Rectal smooth muscle tissue (tissue), 1 donor: ENCODE data around the gene CCR9.

Experiments
- H3K27ac ChIP-seq: one replicate; pipeline ENCODE4 v1.7.0; 2013; ENCODE audit warnings: low read depth, low read length, inconsistent platforms
- H3K27me3 ChIP-seq: one replicate; pipeline ENCODE4 v1.7.0; 2013; ENCODE audit warnings: low read length; ENCODE audit not compliant: control insufficient read depth, insufficient read depth
- H3K36me3 ChIP-seq: one replicate; pipeline ENCODE4 v1.7.0; 2013; ENCODE audit warnings: low read length; ENCODE audit not compliant: control insufficient read depth, insufficient read depth
- H3K4me1 ChIP-seq: one replicate; pipeline ENCODE4 v1.7.0; 2013; ENCODE audit warnings: low read length; ENCODE audit not compliant: control insufficient read depth, insufficient read depth
- H3K4me3 ChIP-seq: one replicate; pipeline ENCODE4 v1.7.0; 2013; ENCODE audit warnings: low read length
- H3K9ac ChIP-seq: one replicate; pipeline ENCODE4 v1.7.0; 2013; ENCODE audit warnings: low read length

The CCR9 gene

DNA sequence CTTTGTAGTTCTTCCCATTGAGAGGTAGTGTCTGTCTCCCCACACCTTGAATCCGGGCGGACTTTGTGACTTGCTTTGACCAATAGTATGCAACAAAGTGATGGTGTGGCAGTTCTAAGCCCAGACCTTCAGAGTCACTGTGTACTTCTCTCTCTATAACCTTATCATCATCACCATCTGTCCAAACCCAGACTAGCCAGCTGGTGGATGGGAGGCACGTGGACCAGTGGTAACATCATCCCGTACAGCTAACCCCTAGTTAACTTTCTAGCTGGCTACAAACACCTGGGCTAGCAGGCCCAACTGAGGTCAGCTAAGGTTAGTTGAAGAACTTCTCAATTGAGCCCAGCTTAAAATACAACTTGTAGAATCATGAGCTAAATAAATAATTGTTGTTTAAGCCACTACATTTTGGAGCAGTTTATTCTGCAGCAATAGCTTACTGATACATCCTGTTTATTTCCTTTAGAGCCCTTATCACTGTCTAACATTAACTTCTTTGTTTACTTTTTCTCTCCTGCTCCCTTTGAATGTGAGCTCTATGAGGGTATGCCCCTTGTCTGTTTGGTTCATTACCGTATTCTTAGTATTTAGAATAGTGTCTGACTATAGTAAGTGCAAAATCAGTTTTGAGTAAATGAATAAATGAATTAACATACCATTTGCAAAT is 11.5 kb upstream of the CCR9 start:
- no peaks in the 10 kb centered on the region for H3K36me3 ChIP-seq
- no peaks in the 10 kb centered on the region for H3K27me3 ChIP-seq
- no peak overlapping the region for H3K27ac ChIP-seq
- H3K4me1 ChIP-seq: no peaks in the 10 kb centered on the region
- H3K9ac ChIP-seq: no peak overlapping the region
- H3K4me3 ChIP-seq: no peak overlapping the region

DNA sequence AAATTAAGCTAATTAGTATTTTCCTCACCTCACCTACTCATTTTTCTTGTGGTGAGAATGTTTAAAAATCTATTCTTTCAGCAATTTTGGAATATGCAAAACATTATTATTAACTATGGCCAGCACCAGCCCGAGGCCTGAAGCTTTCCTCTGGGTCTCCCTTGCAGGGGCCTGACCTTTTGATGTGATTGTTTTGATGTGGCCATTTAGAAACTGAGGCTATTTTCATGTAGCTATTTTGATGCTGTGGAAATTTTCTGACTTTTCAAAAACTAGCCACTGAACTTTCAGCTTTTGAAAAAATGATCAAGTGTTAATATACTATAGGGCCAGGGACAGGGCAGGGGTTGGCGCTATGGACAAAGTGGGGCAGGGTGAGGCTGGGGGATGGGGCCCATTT is 8.2 kb upstream of the CCR9 start:
- Histone ChIP-seq H3K27ac (no peak overlapping the region), H3K4me1 (no peaks in the 10 kb centered on the region), H3K27me3 (no peaks in the 10 kb centered on the region), H3K9ac (no peak overlapping the region), H3K4me3 (no peak overlapping the region), H3K36me3 (no peaks in the 10 kb centered on the region)

DNA sequence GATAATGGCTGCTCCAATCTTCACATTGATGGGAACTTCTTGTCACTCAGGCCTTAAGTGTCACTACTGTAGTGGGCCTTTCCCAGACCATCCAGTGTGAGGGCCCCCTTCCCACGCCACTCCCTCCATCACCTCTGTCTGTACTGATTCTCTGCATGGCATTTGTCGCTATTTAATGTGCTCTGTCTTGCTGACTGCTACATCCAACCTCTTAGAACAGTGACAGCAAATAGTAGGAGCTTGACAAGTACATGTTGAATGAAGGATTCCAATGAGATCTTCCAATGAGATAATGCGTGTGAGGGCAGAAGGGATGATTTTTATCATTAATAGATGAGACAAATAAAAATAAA is 5.6 kb upstream of the CCR9 start:
- Histone ChIP-seq H3K27me3 (no peaks in the 10 kb centered on the region), H3K27ac (no peak overlapping the region), H3K9ac (no peak overlapping the region), H3K4me1 (no peaks in the 10 kb centered on the region), H3K4me3 (no peak overlapping the region), H3K36me3 (no peaks in the 10 kb centered on the region)

DNA sequence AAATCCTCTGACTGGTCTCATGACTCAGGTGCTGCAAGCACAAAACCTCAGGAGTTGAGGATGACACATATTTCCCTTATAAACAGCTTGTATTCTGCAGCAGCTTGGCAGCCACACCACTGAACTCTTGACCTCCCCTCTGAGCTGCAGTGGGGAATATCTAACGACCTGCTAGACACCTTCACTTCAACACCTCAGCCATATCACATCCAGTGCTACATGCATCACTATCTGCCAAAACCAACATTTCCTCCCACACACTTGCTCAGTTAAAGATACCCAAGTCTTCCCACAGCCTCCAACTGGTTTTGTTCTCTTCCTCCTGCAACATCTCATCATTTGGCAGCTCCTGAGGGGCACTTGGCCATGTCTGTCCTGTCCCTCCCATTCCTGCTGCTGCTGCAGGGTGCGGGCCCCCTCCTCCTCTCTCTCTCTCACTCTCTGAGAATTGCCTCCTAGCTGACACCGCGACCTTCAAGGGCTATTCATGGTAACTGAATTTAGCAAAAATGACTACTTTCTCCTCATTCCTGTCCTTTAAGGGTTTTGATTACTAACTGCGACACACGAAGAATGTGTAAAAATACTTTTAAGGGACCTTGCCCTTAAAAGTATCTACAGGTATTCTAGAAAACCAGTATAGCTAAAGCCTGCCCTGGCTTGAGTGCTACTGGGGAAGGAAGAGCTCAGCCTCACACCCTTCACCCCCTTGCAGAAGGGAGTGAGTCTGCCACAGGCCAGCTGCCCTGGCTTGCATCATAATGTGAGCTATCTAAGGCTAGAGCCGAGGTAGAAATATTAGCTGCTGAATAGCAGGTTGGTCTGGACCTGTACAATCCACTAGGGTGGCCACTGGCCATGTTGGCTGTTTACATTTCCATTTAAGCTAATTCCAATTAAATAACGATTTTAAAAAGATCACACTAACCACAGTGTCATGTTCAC is 5.0 kb upstream of the CCR9 start:
- H3K27ac ChIP-seq: no peak overlapping the region
- H3K4me3 ChIP-seq: no peak overlapping the region
- H3K4me1 ChIP-seq: no peaks in the 10 kb centered on the region
- no peaks in the 10 kb centered on the region for H3K36me3 ChIP-seq
- no peaks in the 10 kb centered on the region for H3K27me3 ChIP-seq
- no peak overlapping the region for H3K9ac ChIP-seq

DNA sequence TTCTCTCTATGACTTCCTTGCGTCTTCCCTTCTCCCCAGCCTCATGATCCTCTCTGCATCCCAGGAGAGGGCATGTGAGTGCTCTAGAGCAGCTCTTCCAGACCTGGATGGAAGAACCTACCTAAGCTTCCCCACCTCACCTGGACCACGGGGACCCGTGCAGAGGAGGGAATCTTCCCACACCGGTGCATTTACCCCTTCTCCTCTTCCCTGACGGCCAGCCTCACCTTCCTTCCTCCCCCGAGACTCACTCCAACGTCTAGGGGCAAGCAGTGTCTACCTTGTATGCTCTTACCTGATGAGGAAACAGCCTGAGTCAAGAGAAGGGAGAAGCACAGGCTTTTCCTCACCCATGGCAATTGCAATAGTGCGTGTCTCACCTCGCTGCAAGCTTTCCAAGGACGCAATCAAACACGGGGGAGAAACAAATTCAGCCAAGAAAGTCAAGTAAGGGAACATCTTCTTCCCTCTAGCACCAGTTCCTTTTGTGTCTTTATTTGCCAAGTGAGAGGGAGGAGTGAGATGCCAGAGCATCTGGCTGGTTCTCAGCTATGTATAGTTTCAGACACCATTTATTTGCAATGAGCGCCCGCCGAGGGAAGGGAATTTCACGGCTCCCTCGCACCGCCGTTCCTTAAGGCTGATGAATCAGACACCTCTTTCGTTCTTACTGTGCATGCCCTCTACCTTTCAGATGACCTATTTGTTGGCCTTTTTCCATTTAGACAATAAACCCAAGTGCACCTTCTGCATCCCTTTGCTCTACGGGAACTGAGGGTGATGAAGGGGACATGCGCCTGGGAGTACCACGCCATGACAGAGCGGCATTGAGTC is 1.8 kb upstream of the CCR9 start:
- no peak overlapping the region for H3K9ac ChIP-seq
- no peaks in the 10 kb centered on the region for H3K36me3 ChIP-seq
- H3K27ac ChIP-seq: no peak overlapping the region
- H3K4me1 ChIP-seq: no peaks in the 10 kb centered on the region
- H3K27me3 ChIP-seq: no peaks in the 10 kb centered on the region
- H3K4me3 ChIP-seq: no peak overlapping the region

DNA sequence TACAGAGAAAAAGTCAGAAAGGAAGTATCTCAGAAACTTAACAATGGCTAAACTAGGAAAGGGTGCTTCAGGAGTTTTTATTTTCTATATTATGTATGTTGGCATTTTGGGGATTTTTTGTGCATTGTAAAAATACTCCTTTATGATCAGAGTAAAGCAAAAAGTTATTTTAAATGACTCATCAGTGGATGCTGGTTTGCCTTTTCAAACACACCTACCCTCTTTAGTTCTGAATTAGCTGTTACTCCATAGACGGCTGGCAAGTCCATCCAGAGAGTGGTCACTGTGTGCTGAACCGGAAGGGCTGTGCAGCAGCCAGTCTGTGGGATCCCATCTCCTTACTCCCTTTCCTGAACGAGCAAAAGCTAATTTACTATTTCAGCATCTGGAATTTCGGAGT is 942 bp downstream of the CCR9 start:
- Histone ChIP-seq H3K36me3 (no peaks in the 10 kb centered on the region), H3K4me3 (no peak overlapping the region), H3K9ac (no peak overlapping the region), H3K4me1 (no peaks in the 10 kb centered on the region), H3K27ac (no peak overlapping the region), H3K27me3 (no peaks in the 10 kb centered on the region)

DNA sequence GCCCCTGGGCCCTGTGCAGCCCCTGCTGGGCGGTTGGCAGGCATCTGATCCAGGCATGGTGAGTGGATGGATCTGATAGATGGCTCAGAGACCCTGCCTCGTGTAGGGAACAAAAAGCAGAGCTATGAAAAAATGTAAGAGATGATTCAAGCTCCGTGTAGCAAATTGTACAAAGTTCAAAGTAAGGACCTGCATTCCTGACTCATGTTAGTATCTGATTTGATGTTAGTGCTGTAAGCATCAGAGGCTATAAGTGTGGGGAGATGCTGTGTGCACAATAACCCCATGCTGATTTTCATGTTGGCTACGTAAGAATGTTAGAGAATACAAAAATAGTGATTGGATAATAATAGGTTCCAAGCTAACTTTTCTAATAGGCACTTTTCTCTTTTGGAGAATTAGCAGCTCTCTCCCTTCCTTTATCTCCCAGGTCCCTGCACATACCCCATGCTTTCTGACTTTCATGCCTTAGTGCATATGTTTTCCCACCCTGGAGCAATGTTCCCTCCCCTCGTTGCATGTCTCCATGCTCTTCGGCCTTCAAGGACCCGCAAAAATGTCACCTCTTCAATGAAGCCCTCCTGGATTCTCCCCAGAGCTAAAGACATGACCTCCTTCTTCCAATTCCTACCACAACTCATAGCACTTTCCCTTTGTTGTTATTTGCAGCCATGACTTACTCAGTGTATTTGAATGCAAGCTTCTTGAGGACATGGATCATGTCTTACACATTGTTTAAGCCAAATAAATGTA is 1.6 kb downstream of the CCR9 start:
- H3K36me3 ChIP-seq: no peaks in the 10 kb centered on the region
- H3K4me1 ChIP-seq: no peaks in the 10 kb centered on the region

DNA sequence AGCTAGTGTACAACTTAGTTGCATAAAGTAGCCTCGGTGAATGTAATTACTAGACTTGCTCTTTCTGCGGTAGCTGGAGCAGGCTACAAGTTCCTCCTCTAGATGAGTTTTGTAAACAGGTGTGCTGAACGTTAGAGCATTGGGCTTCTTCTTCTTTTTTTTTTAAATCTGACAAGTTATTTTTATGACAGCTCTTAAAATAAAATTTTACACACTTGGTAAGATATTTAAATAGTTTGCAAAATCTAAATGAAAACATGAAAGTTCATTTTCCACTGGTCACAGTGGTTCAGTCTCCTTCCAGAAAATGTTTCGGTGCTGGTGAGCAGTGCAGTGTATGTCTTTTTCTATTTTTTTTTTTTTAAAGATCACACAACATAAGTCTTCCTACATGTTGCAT is 3.0 kb downstream of the CCR9 start:
- Histone ChIP-seq H3K4me3 (no peak overlapping the region), H3K36me3 (no peaks in the 10 kb centered on the region), H3K27ac (no peak overlapping the region), H3K9ac (no peak overlapping the region), H3K27me3 (no peaks in the 10 kb centered on the region), H3K4me1 (no peaks in the 10 kb centered on the region)

More for the DNA sequence above, 1.6 kb downstream of the CCR9 start:
- no peaks in the 10 kb centered on the region for H3K27me3 ChIP-seq
- H3K27ac ChIP-seq: no peak overlapping the region
- no peak overlapping the region for H3K4me3 ChIP-seq
- H3K9ac ChIP-seq: no peak overlapping the region

DNA sequence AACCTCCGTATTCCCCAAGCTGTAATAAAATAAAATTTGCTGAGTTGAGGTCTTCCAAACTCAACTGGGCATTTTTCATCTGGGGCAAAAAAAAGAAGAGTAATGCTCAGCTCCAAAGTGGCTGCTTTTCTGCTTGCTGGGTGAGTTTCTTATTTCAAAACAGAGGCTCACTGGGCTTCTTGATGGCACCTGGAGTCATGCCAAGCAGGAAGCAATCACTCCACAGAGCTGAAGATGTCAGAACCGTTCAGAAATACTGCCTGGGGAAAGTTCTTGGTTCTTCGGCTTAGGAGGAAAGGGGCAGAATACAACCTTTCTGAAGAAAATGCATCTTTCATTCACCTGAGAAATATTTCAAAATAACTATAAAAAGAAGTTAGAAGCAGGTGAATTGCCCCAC is 4.1 kb downstream of the CCR9 start:
- no peaks in the 10 kb centered on the region for H3K4me1 ChIP-seq
- H3K9ac ChIP-seq: no peak overlapping the region
- no peaks in the 10 kb centered on the region for H3K27me3 ChIP-seq
- no peak overlapping the region for H3K27ac ChIP-seq
- no peak overlapping the region for H3K4me3 ChIP-seq
- H3K36me3 ChIP-seq: no peaks in the 10 kb centered on the region

DNA sequence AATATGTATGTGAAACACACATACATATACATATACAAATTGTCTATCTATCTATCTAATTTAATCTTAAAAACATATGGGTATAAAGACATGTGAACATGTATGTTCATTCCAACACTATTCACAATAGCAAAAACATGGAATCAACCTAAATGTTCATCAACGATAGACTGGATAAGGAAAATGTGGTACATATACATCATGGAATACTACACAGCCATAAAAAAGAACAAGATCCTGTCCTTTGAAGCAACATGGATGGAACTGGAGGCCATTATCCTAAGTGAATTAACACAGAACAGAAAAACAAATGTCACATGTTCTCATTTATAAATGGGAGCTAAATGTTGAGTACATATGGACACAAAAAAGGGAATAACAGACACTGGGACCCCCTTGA is 5.8 kb downstream of the CCR9 start:
- Histone ChIP-seq H3K36me3 (no peaks in the 10 kb centered on the region), H3K4me1 (no peaks in the 10 kb centered on the region), H3K27ac (no peak overlapping the region), H3K27me3 (no peaks in the 10 kb centered on the region), H3K4me3 (no peak overlapping the region), H3K9ac (no peak overlapping the region)

DNA sequence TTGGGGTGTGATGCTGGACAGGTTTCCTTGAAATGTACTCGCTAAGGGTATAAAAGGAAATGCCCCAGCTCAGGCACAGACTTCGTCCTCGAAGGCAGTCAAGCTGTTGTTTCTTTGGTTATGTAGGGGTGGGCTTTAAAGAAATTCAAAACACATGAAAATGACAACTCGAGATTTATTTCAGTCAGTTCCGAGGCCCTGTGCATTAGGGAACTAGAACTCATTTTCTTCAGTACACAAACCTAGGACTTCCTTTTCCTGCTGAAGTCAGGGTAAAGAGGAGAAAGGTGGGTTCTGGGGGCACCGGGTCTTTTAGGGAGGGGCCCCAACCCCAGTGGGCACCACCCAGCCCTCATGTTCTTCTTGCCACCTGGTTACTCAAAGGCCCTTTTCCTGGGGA is 7.7 kb downstream of the CCR9 start:
- Histone ChIP-seq H3K4me3 (no peak overlapping the region), H3K27ac (no peak overlapping the region), H3K9ac (no peak overlapping the region), H3K36me3 (no peaks in the 10 kb centered on the region), H3K4me1 (no peaks in the 10 kb centered on the region), H3K27me3 (no peaks in the 10 kb centered on the region)
